Spinal cord (tissue), 10 donors: ENCODE measurements around the gene GALNS. TPM values are rescaled to one million over a fixed set of nuclear protein-coding genes. Genes with fewer than 3 reads are reported as not detected.

Source experiments
- DNase-seq, 6 donors: peaks; one replicate each; pipeline versions ENCODE4 v3.0.0 to v3.0.0-alpha.2; 2013 to 2015; ENCODE audit warnings: low spot score in 6 of 6, low read depth in 4 of 6
- H3K27ac ChIP-seq: one replicate; pipeline ENCODE4 v1.5.1; 2013; ENCODE audit warnings: low read depth, low read length, control low read depth
- H3K27me3 ChIP-seq: one replicate; pipeline ENCODE4 v1.6.1; 2013; ENCODE audit warnings: low read length; ENCODE audit not compliant: control insufficient read depth, insufficient read depth
- H3K36me3 ChIP-seq: one replicate; pipeline ENCODE4 v1.6.1; 2013; ENCODE audit warnings: low read length; ENCODE audit not compliant: control insufficient read depth, insufficient read depth
- H3K4me1 ChIP-seq: one replicate; pipeline ENCODE4 v1.6.1; 2013; ENCODE audit warnings: low read length; ENCODE audit not compliant: control insufficient read depth, insufficient read depth
- H3K4me3 ChIP-seq: one replicate; pipeline ENCODE4 v1.5.1; 2013; ENCODE audit warnings: low read depth, low read length, control low read depth
- H3K9me3 ChIP-seq: one replicate; pipeline ENCODE4 v1.6.1; 2013; ENCODE audit warnings: low read length; ENCODE audit not compliant: control insufficient read depth, insufficient read depth
- WGBS: methylation state at CpG from one replicate; pipeline ENCODE4 v1.1.5; 2013; ENCODE audit warnings: missing lambda C conversion rate; ENCODE audit not compliant: insufficient coverage; 5-methylcytosine and 5-hydroxymethylcytosine counted together
- polyA plus RNA-seq, 2 donors: library from polyadenylated mRNA; unstranded; fragments of 120-200 nt; gene quantifications; one replicate each; pipeline ENCODE4 v1.2.1, GENCODE V29; 2013; ENCODE audit not compliant: insufficient read length in 2 of 2
- total RNA-seq, 2 donors: library from RNA; depleted of rRNA in 1 of 2; stranded (reverse); fragments of 120-200 nt in 1 of 2; fragments of >200 nt in 1 of 2; gene quantifications; one replicate each; pipeline versions ENCODE4 v1.2.3 to v1.2.4, GENCODE V29; 2013 to 2014
- donor health status: healthy.

GALNS gene
- total and polyA plus RNA-seq, 4 donors, result 11.8 to 42.8 (median 24.4) TPM

GRCh38 chr16:88861359-88861758 is 4.6 kb upstream of the GALNS start:
- Histone ChIP-seq H3K27me3 (no peaks in the 10 kb centered on the region), H3K4me3 (no peak overlapping the region), H3K9me3 (no peaks in the 10 kb centered on the region), H3K4me1 (peaks cover 14% of the 10 kb centered on the region), H3K36me3 (peaks cover 55% of the 10 kb centered on the region), H3K27ac (no peak overlapping the region)
- 94% methylated on average over 15 of the region's 19 CpGs for WGBS
- no peak for DNase-seq

GRCh38 chr16:88859381-88860091 is 2.8 kb upstream of the GALNS start:
- H3K9me3 ChIP-seq, result no peaks in the 10 kb centered on the region
- no peak overlapping the region for H3K4me3 ChIP-seq
- 93% methylated on average over 19 of the region's 20 CpGs for WGBS
- no peak for DNase-seq
- no peaks in the 10 kb centered on the region for H3K27me3 ChIP-seq
- H3K27ac ChIP-seq, result no peak overlapping the region
- peaks cover 24% of the 10 kb centered on the region for H3K4me1 ChIP-seq
- peaks cover 57% of the 10 kb centered on the region for H3K36me3 ChIP-seq

- H3K4me1 ChIP-seq, result peaks cover 35% of the 10 kb centered on the region
- DNase-seq, result peak; percentile 24 to 87 (median 46)
- peaks cover 54% of the 10 kb centered on the region for H3K36me3 ChIP-seq
- no peaks in the 10 kb centered on the region for H3K9me3 ChIP-seq
- H3K4me3 ChIP-seq, result peak overlapping the region; percentile 97
- H3K27me3 ChIP-seq, result no peaks in the 10 kb centered on the region
- 15% methylated on average over 12 of the region's 12 CpGs for WGBS
- peak overlapping the region; percentile 57 for H3K27ac ChIP-seq
These were observed 1.1 kb upstream of the GALNS start for GRCh38 chr16:88857728-88858339.

- Histone ChIP-seq H3K4me1 (peaks cover 35% of the 10 kb centered on the region), H3K27me3 (no peaks in the 10 kb centered on the region), H3K36me3 (peaks cover 44% of the 10 kb centered on the region), H3K27ac (no peak overlapping the region), H3K9me3 (no peaks in the 10 kb centered on the region), H3K4me3 (peak overlapping the region; percentile 47)
- DNase-seq, result peak in 2 of 6 donors; percentile 3 to 27
- WGBS, result 11% methylated on average over 26 of the region's 53 CpGs
These were observed 472 bp downstream of the GALNS start for GRCh38 chr16:88856122-88856827.

- Histone ChIP-seq H3K4me3 (peak overlapping the region; percentile 42), H3K27ac (no peak overlapping the region), H3K4me1 (peaks cover 35% of the 10 kb centered on the region), H3K36me3 (peaks cover 42% of the 10 kb centered on the region), H3K27me3 (no peaks in the 10 kb centered on the region), H3K9me3 (no peaks in the 10 kb centered on the region)
- DNase-seq, result no peak
- WGBS, result 82% methylated on average over 13 of the region's 13 CpGs
These were observed 1.0 kb downstream of the GALNS start for GRCh38 chr16:88855736-88856121.

GRCh38 chr16:88855176-88855575 is 1.6 kb downstream of the GALNS start:
- Histone ChIP-seq H3K4me3 (no peak overlapping the region), H3K27ac (no peak overlapping the region), H3K36me3 (peaks cover 42% of the 10 kb centered on the region), H3K4me1 (peaks cover 35% of the 10 kb centered on the region), H3K9me3 (no peaks in the 10 kb centered on the region), H3K27me3 (no peaks in the 10 kb centered on the region)
- no peak for DNase-seq
- no CpG with 5 or more reads among the region's 8 CpGs for WGBS

- DNase-seq, result no peak
- H3K9me3 ChIP-seq, result no peaks in the 10 kb centered on the region
- H3K4me3 ChIP-seq, result no peak overlapping the region
- no peak overlapping the region for H3K27ac ChIP-seq
- WGBS, result 83% methylated on average over 15 of the region's 20 CpGs
- peaks cover 35% of the 10 kb centered on the region for H3K4me1 ChIP-seq
- peaks cover 42% of the 10 kb centered on the region for H3K36me3 ChIP-seq
- no peaks in the 10 kb centered on the region for H3K27me3 ChIP-seq
These were observed 2.2 kb downstream of the GALNS start for GRCh38 chr16:88854306-88855111.

GRCh38 chr16:88853325-88853941 is 3.3 kb downstream of the GALNS start:
- H3K27me3 ChIP-seq, result no peaks in the 10 kb centered on the region
- H3K9me3 ChIP-seq, result no peaks in the 10 kb centered on the region
- WGBS, result 82% methylated on average over 15 of the region's 17 CpGs
- H3K27ac ChIP-seq, result no peak overlapping the region
- H3K36me3 ChIP-seq, result peaks cover 42% of the 10 kb centered on the region
- no peak overlapping the region for H3K4me3 ChIP-seq
- H3K4me1 ChIP-seq, result peaks cover 32% of the 10 kb centered on the region
- no peak for DNase-seq

- H3K27ac ChIP-seq, result no peak overlapping the region
- 94% methylated on average over 19 of the region's 19 CpGs for WGBS
- DNase-seq, result no peak
- peaks cover 22% of the 10 kb centered on the region for H3K4me1 ChIP-seq
- H3K27me3 ChIP-seq, result no peaks in the 10 kb centered on the region
- peaks cover 56% of the 10 kb centered on the region for H3K36me3 ChIP-seq
- no peak overlapping the region for H3K4me3 ChIP-seq
- no peaks in the 10 kb centered on the region for H3K9me3 ChIP-seq
These were observed 5.1 kb downstream of the GALNS start for GRCh38 chr16:88851616-88852015.
